NOMO-1 treated with DMSO at 0.1 percent for 48 hours (cell line): ENCODE measurements around the gene GOLGA8M.
"Not testable (repeated sequence)": the region's sequence is repeated elsewhere in the genome, so short reads cannot be mapped to it uniquely, and the experiment has no call there.

Experiments
- DNase-seq: peaks from one replicate; lab custom pipeline; 2025; ENCODE audit not compliant: unreplicated experiment; lab: John Stamatoyannopoulos, UW

Gene GOLGA8M

DNA sequence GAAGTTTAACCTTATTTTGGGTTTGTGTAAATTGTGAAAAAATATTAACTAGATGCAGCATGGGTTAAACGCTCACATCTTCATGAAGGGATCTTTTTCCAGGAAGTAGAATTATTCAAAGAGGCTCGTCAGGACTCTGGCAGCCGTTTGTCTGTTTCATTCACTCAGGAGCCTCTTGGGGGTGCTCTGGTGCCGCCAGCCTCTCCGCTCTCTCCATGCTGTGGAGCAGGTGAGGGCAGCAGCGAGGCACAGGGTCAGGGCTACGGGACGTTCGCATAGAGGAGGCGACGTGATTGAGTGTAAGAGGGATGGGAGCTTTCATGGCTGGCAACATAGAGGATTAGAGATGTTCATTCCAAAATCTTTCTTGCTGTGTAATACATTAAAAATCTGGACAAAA, 48.5 kb downstream of the GOLGA8M start:
- not testable (repeated sequence) for DNase-seq

DNA sequence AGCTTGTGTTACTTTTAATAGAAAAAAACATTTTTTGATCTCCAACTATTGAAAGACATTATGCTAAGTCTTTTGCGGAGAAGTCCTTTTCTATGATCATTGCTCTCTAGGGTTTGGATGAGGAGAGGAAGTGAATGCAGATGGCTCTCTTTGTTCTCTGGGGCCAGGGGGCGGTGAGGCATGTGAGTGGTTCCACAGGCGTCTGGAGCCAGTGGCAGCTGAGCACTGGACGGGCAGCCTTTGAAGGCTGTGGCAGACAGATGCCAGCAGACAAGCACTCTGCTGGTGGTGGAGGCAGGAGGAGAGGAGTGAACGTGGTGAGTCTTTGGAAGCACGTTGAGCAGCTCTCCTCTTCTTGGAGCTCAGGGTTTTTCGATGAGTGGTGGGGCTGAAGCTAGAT, 51.5 kb downstream of the GOLGA8M start:
- DNase-seq, result not testable (repeated sequence)

DNA sequence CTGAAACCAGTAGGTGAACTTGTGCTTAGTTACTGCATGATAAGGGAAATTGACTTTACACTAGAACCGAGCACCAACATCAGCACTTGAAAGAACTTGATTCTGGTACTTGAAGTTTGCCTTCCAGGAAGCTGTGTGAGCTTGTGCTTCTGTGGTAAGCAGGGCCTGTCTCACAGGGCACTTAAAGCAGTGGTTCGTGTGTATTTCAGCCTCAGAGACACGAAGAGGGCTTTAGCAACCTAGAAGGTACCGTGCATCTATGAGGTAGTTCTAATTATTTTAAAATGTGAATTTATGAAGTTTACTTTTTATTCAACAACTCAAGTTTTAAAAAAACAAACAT, 56.2 kb downstream of the GOLGA8M start:
- not testable (repeated sequence) for DNase-seq

DNA sequence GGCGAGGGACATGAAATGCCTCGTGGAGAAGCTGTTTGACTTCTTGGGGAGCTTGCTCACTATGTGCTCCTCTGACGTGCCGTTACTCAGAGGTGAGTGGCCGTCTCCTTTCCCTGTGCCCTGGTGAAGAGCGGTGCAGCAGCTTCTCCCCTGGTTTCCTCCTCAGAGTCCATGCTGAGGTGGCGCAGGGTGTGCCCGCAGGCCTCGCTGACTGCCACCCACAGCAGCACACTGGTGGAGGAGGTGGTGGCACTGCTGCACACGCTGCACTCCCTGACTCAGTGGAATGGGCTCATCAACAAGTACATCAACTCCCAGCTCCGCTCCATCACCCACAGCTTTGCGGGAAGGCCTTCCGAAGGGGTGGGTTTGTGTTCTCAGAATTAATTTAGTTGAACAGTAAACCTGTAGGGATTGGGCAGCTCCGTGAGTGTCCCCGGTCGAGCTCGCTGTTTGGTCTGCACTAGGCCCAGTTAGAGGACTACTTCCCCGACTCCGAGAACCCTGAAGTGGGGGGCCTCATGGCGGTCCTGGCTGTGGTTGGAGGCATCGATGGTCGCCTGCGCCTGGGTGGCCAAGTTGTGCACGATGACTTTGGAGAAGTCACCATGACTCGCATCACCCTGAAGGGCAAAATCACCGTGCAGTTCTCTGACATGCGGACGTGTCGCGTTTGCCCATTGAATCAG, 56.7 kb downstream of the GOLGA8M start:
- DNase-seq, result not testable (repeated sequence)

DNA sequence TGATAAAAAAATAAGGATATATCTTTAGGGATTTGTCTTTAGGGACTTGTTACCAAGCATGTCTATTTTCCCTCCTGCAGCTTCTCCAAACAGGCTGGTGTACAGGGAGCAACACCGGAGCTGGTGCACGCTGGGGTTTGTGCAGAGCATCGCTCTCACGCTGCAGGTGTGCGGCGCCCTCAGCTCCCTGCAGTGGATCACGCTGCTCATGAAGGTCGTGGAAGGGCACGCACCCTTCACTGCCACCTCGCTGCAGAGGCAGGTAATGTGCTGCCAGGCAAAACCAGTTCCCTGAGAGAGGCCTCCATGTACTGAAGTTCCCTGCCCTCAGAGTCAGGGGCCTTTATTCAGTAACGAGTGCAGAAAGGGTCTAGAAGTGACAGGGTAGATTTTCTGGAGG, 58.0 kb downstream of the GOLGA8M start:
- DNase-seq, result not testable (repeated sequence)

DNA sequence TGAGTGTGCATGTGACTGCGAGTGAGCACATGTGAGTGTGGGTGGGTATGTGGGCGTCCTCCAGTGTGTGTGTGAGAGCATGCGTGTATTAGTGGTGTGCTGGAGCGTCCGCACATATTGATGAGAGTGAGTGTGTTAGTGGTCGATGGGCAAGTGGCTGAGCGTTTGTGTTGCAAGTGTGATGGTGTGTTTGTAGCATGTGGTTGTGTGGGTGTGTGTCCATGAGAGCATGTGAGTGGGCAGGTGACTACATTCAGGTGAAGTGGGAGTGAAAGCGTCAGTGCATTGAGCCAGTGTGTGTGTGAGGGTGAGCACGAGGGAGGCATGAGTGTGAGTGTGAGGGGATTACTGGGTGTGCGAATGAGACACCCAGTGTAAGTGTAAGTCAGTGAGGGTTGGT, 59.7 kb downstream of the GOLGA8M start:
- DNase-seq, result not testable (repeated sequence)
